NCI-H2196 treated with DMSO at 0.1 percent for 48 hours (cell line): ENCODE results near the gene POLR3A.

ENCODE experiments used
- DNase-seq: peaks from one replicate; lab custom pipeline; 2025; ENCODE audit not compliant: unreplicated experiment; lab: John Stamatoyannopoulos, UW

The POLR3A gene

GRCh38 chr10:78047314-78047891, 18.1 kb upstream of the POLR3A start:
- peak; percentile 10 for DNase-seq

GRCh38 chr10:78046711-78047269, 17.5 kb upstream of the POLR3A start:
- no peak for DNase-seq

GRCh38 chr10:78045856-78046255, 16.5 kb upstream of the POLR3A start:
- no peak for DNase-seq

GRCh38 chr10:78045237-78045636, 15.9 kb upstream of the POLR3A start:
- DNase-seq: no peak

GRCh38 chr10:78044699-78045098, 15.4 kb upstream of the POLR3A start:
- no peak for DNase-seq

- DNase-seq: no peak
Observed at GRCh38 chr10:78044179-78044578, 14.9 kb upstream of the POLR3A start.

- DNase-seq: no peak
Observed at GRCh38 chr10:78042752-78043104, 13.4 kb upstream of the POLR3A start.

GRCh38 chr10:78042058-78042751, 12.9 kb upstream of the POLR3A start:
- DNase-seq: no peak

GRCh38 chr10:78041170-78042057, 12.1 kb upstream of the POLR3A start:
- DNase-seq: no peak

GRCh38 chr10:78039743-78040142, 10.4 kb upstream of the POLR3A start:
- DNase-seq: no peak

GRCh38 chr10:78038791-78039547, 9.7 kb upstream of the POLR3A start:
- DNase-seq: no peak

GRCh38 chr10:78038105-78038504, 8.8 kb upstream of the POLR3A start:
- DNase-seq: no peak

GRCh38 chr10:78035933-78036583, 6.7 kb upstream of the POLR3A start:
- no peak for DNase-seq

GRCh38 chr10:78035437-78035836, 6.1 kb upstream of the POLR3A start:
- no peak for DNase-seq

- no peak for DNase-seq
Observed at GRCh38 chr10:78035025-78035424, 5.7 kb upstream of the POLR3A start.

- DNase-seq: peak; percentile 83
Observed at GRCh38 chr10:78033637-78034470, 4.5 kb upstream of the POLR3A start, which contains the start of gene RPS24. Gene RPS24, plus strand, starts transcription at chr10:78033863. Its CDS starts 39 bp downstream, at chr10:78033902.

GRCh38 chr10:78033387-78033636, 4.0 kb upstream of the POLR3A start:
- no peak for DNase-seq

GRCh38 chr10:78028438-78029268, 662 bp downstream of the POLR3A start:
- DNase-seq: no peak
